ENCODE results near the gene TDRD3. TPM values are rescaled to one million over a fixed set of nuclear protein-coding genes. Genes with fewer than 3 reads are reported as not detected.

Gene TDRD3
- total and polyA plus RNA-seq, 2 donors from 2014 or later, result 14.9 to 42.2 TPM

DNA sequence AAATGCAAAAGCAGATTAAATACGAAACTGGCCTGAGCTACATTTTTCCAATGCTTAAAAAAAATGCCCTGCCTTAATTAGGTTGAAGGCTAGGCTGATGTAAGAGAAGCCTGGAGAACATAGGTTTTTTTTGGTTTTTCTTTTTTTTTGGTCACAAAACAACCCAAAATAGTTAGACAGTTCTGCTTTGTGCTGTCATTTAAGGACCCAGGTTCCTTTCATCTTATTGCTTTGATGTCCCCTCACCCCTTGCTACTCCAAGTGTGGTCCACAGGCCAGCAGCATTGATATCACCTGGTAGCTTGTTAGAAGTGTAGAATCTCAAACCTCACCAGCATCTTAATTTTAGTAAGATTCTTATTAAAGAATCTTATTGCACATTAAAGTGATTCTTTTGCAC lies 14.4 kb downstream of the TDRD3 start:
- Histone ChIP-seq H3K4me1 (ENCODE audit: control insufficient read depth in 2 of 3, insufficient read depth in 2 of 3, low read depth in 1 of 3, low read length in 3 of 3) (peaks cover 0 to 10% (median 0%) of the 10 kb centered on the region in 3 donors), H3K9ac (ENCODE audit: low read length in 3 of 3) (no peak overlapping the region), H3K27me3 (ENCODE audit: control insufficient read depth, insufficient read depth, low read length) (no peaks in the 10 kb centered on the region), H3K36me3 (ENCODE audit: control insufficient read depth in 2 of 3, insufficient read depth in 3 of 3, low read length in 3 of 3) (no peaks in the 10 kb centered on the region), H3K4me3 (ENCODE audit: low read length in 3 of 3) (no peak overlapping the region), H3K9me3 (ENCODE audit: control insufficient read depth in 2 of 3, insufficient read depth in 1 of 3, low read length in 3 of 3) (no peaks in the 10 kb centered on the region), H3K27ac (ENCODE audit: low read depth in 2 of 2, low read length in 2 of 2) (no peak overlapping the region)
- intact Hi-C loops (cut with DNase I), result no loop called here
- DNase-seq (no peak), FAIRE-seq (no peak)
- TF ChIP-seq, protein P1, sequence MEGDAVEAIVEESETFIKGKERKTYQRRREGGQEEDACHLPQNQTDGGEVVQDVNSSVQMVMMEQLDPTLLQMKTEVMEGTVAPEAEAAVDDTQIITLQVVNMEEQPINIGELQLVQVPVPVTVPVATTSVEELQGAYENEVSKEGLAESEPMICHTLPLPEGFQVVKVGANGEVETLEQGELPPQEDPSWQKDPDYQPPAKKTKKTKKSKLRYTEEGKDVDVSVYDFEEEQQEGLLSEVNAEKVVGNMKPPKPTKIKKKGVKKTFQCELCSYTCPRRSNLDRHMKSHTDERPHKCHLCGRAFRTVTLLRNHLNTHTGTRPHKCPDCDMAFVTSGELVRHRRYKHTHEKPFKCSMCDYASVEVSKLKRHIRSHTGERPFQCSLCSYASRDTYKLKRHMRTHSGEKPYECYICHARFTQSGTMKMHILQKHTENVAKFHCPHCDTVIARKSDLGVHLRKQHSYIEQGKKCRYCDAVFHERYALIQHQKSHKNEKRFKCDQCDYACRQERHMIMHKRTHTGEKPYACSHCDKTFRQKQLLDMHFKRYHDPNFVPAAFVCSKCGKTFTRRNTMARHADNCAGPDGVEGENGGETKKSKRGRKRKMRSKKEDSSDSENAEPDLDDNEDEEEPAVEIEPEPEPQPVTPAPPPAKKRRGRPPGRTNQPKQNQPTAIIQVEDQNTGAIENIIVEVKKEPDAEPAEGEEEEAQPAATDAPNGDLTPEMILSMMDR (IDR thresholded peaks at IDR 0.05; ENCODE audit: borderline replicate concordance, extremely low read depth, insufficient read depth), result no peak

DNA sequence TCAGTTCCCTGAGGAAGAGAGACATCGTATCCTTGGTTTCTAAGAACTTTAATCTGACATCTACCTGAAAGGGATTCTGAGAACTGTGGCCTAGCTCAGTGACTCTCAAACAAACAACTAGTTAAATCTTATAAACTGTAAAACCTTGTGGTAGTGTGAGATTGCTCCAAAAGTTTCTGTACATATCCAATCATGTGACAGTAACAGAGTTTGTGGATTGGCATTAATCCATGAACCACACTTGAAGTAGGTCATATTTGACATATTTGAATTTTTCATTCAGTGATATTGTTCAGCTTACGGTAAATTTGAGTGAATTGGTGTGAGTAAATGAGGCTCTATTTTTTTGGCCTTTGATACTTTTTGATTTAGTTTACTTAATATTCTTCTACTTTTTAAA lies 15.0 kb downstream of the TDRD3 start:
- no peak for DNase-seq
- Histone ChIP-seq H3K36me3 (ENCODE audit: control insufficient read depth in 2 of 3, insufficient read depth in 3 of 3, low read length in 3 of 3) (no peaks in the 10 kb centered on the region), H3K27ac (ENCODE audit: low read depth in 2 of 2, low read length in 2 of 2) (no peak overlapping the region), H3K9me3 (ENCODE audit: control insufficient read depth in 2 of 3, insufficient read depth in 1 of 3, low read length in 3 of 3) (no peaks in the 10 kb centered on the region), H3K27me3 (ENCODE audit: control insufficient read depth, insufficient read depth, low read length) (no peaks in the 10 kb centered on the region), H3K4me3 (ENCODE audit: low read length in 3 of 3) (no peak overlapping the region), H3K4me1 (ENCODE audit: control insufficient read depth in 2 of 3, insufficient read depth in 2 of 3, low read depth in 1 of 3, low read length in 3 of 3) (peaks cover 0 to 10% (median 0%) of the 10 kb centered on the region in 3 donors), H3K9ac (ENCODE audit: low read length in 3 of 3) (no peak overlapping the region)
- intact Hi-C loops (cut with DNase I), result no loop called here
- no peak for FAIRE-seq
- TF ChIP-seq, protein P1 (IDR thresholded peaks at IDR 0.05; ENCODE audit: borderline replicate concordance, extremely low read depth, insufficient read depth), result no peak

- Histone ChIP-seq H3K27me3 (ENCODE audit: control insufficient read depth, insufficient read depth, low read length) (no peaks in the 10 kb centered on the region), H3K4me1 (ENCODE audit: control insufficient read depth in 2 of 3, insufficient read depth in 2 of 3, low read depth in 1 of 3, low read length in 3 of 3) (peaks cover 0 to 10% (median 0%) of the 10 kb centered on the region in 3 donors), H3K27ac (ENCODE audit: low read depth in 2 of 2, low read length in 2 of 2) (no peak overlapping the region), H3K9me3 (ENCODE audit: control insufficient read depth in 2 of 3, insufficient read depth in 1 of 3, low read length in 3 of 3) (no peaks in the 10 kb centered on the region), H3K4me3 (ENCODE audit: low read length in 3 of 3) (no peak overlapping the region), H3K36me3 (ENCODE audit: control insufficient read depth in 2 of 3, insufficient read depth in 3 of 3, low read length in 3 of 3) (no peaks in the 10 kb centered on the region), H3K9ac (ENCODE audit: low read length in 3 of 3) (no peak overlapping the region)
- intact Hi-C loops (cut with DNase I), result no loop called here
- TF ChIP-seq, protein P1 (IDR thresholded peaks at IDR 0.05; ENCODE audit: borderline replicate concordance, extremely low read depth, insufficient read depth), result no peak
- DNase-seq (no peak), FAIRE-seq (no peak)
Measured at GRCh38 chr13:60412909-60413616, 16.0 kb downstream of the TDRD3 start.

Data from kidney (tissue), 14 donors.